NCI-H2196 treated with DMSO at 0.1 percent for 48 hours (cell line): ENCODE results near the gene GLRB.
"Not testable (repeated sequence)": the region's sequence is repeated elsewhere in the genome, so short reads cannot be mapped to it uniquely, and the experiment has no call there.

Experiments
- DNase-seq: peaks from one replicate; lab custom pipeline; 2025; ENCODE audit not compliant: unreplicated experiment; lab: John Stamatoyannopoulos, UW

GLRB gene

GRCh38 chr4:157127571-157127970, 51.6 kb downstream of the GLRB start:
- no peak for DNase-seq

DNA sequence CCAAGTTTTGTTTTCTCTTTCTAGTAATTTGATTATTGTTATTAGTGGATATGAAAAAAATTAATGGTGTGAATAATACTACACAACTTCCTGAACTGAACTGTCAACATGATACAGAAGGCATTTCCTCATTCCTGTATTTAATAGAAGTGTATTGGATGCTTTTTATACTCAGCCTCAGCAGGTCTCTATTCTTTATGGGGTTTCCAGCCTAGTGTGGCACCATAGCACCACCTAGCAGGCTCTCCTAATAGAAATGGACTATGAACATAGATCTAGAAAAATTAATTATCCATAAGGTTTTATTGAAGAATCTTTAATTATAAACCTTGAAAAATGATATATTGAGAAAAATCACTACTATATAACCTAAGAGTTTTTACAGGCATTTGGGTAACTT, 52.4 kb downstream of the GLRB start:
- no peak for DNase-seq

DNA sequence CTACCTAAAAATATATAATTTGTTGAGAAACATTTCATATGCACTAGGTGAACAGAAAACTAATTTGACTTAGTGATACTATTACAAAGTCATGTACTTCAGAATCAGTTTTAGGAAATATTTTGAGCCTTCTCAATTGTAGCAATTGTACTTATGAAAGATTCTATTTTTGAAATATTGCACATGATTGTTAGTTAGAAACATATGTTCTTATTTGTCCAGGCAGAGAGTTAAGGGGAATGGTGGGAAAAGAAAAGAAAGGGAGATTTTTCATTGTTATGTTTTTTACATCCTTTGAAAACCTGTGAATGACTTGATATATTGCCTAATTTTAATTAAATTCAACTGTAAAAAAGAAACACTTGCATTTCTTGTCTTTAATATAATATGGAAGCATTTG, 66.0 kb downstream of the GLRB start:
- DNase-seq, result no peak

DNA sequence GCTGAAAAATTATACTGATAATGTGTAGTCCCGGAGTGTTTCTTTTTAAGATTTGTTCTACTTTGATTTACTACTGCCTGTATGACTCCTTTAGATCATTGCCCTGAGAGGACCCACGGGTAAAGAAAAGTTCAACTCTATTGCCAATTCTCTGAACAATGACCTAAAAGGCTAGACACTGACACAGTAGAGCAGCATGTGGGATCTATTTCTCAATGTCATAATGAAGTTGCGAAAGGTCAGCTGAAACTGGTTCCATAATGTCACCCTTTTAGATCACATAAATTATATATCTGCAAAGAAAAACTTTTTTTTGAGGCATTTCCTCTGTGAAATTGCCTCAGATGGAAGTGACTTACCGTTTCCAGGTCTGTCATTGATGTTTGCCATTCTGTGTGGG, 67.4 kb downstream of the GLRB start:
- DNase-seq, result no peak

GRCh38 chr4:157151711-157152110, 75.8 kb downstream of the GLRB start:
- DNase-seq, result no peak

DNA sequence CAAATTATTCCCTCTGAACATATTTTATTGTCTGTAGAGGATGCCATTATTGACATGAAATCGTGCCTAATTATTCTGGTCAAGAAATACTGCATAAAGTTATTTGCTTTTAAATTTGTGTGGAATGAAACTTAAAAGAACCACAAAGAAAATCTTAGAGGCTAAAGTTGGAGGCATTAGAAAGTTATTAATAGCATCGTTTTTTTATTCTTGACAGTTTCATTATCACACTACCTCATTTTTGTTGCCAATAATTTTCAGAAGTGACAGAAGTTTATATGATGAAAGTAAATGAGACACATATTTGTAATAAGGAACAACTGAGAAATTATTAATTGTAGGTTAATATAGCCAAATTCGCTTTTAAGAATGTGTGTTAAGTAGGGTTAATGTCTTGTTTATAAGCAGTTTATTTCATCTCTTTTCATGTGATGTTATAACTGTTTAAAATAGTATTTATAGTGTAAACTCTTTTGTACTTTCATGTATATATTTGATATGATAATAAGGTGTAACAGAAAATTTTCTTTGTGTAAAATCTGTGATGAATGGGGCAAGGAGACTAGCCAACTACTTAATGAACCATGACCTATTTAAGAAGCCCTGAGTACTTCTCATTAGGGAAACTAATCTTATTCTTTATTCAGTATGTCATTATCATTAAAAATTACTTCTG, 90.1 kb downstream of the GLRB start:
- DNase-seq, result no peak

DNA sequence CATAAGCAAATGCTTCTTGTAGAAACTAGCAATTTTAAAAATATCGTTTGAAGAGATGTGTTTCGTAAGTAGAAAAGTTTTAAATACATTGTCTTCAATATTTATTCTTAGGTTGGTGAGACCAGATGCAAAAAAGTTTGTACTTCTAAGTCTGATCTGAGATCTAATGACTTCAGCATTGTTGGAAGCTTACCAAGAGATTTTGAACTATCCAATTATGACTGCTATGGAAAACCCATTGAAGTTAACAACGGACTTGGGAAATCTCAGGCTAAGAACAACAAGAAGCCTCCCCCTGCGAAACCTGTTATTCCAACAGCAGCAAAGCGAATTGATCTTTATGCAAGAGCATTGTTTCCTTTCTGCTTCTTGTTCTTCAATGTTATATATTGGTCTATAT, 94.4 kb downstream of the GLRB start:
- no peak for DNase-seq

- DNase-seq, result no peak
These were observed 96.1 kb downstream of the GLRB start for GRCh38 chr4:157172011-157172410.

- not testable (repeated sequence) for DNase-seq
These were observed 104.3 kb downstream of the GLRB start for GRCh38 chr4:157180268-157180667.

- no peak for DNase-seq
These were observed 108.3 kb downstream of the GLRB start for GRCh38 chr4:157184300-157184699.

DNA sequence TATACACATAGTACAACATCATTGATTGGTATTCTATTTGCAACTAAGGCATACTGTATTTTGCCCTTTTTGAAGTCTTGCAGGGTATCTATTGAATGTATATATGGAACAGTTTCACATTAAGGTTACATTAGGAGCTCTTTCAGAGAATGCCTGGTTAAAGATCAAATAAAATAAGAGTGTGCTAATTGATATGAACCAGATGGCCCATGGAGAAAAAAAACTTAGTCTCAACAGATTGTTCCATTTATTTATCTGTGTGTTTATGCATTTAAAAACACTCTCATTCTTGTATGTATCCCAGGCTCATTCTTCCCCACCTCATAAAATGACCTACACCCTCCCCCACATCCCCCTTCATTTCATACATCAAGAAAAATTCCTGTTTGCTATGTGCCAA, 109.4 kb downstream of the GLRB start:
- DNase-seq, result no peak

- DNase-seq, result no peak
These were observed 119.4 kb downstream of the GLRB start for GRCh38 chr4:157195374-157195773.

GRCh38 chr4:157196046-157196445, 120.1 kb downstream of the GLRB start:
- DNase-seq, result no peak

DNA sequence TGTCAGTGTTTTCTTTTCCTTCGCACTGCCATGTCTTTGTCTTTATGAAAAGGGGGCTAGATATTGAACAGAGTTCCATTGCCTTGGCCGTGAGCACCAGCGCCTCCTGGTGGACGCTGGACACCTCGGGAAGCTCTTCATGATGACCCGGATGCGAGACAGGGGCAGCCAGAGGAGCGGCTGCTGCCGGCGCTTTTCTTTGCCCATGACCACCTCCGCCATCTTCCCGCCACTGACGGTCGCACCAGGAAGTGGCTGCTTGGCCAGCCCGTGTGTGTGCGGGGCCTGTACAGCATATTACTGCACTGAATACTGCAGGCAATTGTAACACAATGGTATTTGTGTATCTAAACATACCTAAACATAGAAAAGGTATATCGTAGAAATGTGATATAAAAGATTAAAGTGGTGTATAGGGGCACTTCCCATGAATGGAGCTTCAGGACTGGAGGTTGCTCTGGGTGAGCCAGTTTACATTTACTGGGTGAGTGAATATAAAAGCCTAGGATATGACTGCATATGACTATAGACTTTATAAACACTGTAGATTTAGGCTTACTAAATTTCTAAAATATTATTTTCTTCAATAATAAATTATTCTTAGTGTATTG, 128.8 kb downstream of the GLRB start:
- DNase-seq, result no peak

GRCh38 chr4:157217708-157218107, 141.8 kb downstream of the GLRB start:
- DNase-seq, result no peak

DNA sequence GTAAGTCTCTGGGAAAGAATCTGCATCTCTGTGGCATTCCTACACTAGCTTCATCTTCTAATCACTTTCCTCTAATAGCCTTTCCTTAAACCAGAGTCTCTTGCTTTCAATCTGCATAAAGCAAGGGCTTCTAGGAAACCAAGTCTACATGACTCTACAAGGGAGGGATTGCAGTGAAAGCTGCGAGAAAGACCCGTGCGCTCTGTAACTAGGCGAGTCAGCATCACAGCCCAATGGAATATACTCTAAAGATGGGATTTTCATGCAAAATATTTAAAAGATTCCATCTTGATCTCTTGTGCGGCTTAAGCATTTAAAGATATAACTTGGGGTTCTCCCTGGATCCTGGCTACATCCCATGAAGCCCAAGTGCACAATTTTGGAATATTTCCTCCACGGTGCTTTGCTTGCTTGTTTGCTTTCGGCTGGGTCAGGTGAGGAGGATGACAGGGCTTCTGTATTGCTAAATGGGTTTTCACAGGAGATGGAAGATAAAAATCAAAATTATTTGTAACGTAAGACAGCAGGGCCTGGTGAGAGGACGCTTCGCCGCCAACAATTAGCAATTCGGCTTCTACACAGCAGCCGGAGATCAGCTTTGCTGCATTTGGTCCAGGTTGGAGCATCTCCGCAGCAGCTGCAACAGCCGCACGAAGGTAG, 143.9 kb downstream of the GLRB start:
- DNase-seq, result no peak

- peak; percentile 23 for DNase-seq
These were observed 144.5 kb downstream of the GLRB start, which contains the start of gene GRIA2 for GRCh38 chr4:157220371-157220881. GRIA2 (plus strand) TSS chr4:157220728; CDS start chr4:157221043, 315 bp downstream.

DNA sequence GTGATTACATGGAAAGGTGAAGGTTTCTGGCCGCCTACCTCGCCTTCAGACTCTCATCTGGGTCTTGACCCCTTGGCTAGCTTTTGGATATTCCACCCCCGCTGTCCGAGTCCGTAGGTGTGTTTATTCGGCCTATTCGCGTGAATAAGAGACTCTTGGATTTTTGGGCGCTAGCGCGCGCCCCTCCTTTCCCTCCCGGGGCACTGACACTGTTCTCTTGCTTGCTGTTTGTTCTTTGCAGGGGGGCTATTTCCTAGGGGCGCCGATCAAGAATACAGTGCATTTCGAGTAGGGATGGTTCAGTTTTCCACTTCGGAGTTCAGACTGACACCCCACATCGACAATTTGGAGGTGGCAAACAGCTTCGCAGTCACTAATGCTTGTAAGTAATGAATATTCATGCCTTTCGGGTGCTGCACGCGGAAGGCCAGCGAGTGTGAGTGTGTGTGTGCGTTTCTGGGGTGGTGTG, 145.5 kb downstream of the GLRB start:
- DNase-seq, result no peak
